Stomach smooth muscle (tissue), 2 donors: ENCODE results near the gene TNNC2.
"Not testable (repeated sequence)": the region's sequence is repeated elsewhere in the genome, so short reads cannot be mapped to it uniquely, and the experiment has no call there.

Source experiments
- H3K27ac ChIP-seq: one replicate; pipeline ENCODE4 v1.7.0; 2013; ENCODE audit warnings: mild to moderate bottlenecking, low read length, inconsistent platforms
- H3K27me3 ChIP-seq, 2 donors: one replicate each; pipeline ENCODE4 v1.7.0; 2013; ENCODE audit warnings: low read length in 2 of 2; ENCODE audit not compliant: insufficient read depth in 2 of 2, control insufficient read depth in 1 of 2
- H3K36me3 ChIP-seq, 2 donors: one replicate each; pipeline ENCODE4 v1.7.0; 2013; ENCODE audit warnings: low read length in 2 of 2; ENCODE audit not compliant: control insufficient read depth in 2 of 2, insufficient read depth in 2 of 2
- H3K4me1 ChIP-seq: one replicate; pipeline ENCODE4 v1.7.0; 2013; ENCODE audit warnings: low read length; ENCODE audit not compliant: control insufficient read depth, insufficient read depth
- H3K4me3 ChIP-seq, 2 donors: one replicate each; pipeline ENCODE4 v1.7.0; 2013; ENCODE audit warnings: low read length in 2 of 2
- H3K9ac ChIP-seq, 2 donors: one replicate each; pipeline ENCODE4 v1.7.0; 2013; ENCODE audit warnings: low read length in 2 of 2, mild to moderate bottlenecking in 1 of 2
- H3K9me3 ChIP-seq, 2 donors: one replicate each; pipeline ENCODE4 v1.7.0; 2013; ENCODE audit warnings: low read length in 2 of 2; ENCODE audit not compliant: control insufficient read depth in 2 of 2
- donor health status: healthy.
- donor health status: Pancreatic carcinoma.

Gene TNNC2

DNA sequence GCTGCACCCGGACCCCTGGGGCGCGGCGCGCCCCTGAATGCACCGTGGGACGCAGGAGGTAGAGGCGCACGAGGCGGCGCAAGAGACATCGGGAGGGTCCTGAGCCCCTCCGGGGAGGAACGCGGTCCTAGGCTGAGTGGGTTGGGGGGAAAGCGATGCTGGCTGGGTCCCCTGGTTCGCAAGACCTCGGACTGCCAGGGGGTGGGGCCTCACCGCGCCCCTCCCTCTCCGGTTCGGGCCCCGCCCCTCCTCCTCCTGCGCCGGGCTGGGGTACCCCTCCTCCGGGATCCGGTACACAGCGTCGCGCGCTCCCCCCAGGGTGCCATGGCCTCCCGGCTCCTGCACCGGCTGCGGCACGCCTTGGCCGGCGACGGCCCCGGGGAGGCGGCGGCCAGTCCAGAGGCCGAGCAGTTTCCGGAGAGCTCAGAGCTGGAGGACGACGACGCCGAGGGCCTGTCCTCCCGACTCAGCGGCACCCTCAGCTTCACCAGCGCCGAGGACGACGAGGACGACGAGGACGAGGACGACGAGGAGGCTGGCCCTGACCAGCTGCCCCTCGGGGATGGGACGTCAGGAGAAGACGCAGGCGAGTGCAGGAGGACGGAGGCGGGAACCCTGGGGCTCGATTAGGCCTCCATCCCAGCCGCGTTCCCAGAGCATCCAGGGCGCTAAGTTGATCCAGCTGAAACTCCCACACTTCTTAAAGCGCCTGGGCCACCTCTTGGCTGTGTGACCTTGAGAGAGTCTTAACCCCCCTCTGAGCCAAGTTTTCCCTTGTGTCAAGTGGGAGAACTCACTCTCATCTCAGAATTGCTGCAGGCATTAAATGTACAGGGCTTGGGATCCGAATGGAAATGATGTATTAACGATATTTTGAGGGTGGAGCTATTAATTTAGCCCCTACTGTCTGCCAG, 7.0 kb upstream of the TNNC2 start:
- H3K9ac ChIP-seq: peak overlapping the region; percentile 94 to 95
- H3K27ac ChIP-seq: peak overlapping the region; percentile 96
- no peaks in the 10 kb centered on the region for H3K27me3 ChIP-seq
- no peaks in the 10 kb centered on the region for H3K9me3 ChIP-seq
- peak overlapping the region; percentile 89 to 91 for H3K4me3 ChIP-seq
- peaks cover 45% of the 10 kb centered on the region for H3K4me1 ChIP-seq
- peaks cover 0 to 3% of the 10 kb centered on the region in 2 donors for H3K36me3 ChIP-seq

DNA sequence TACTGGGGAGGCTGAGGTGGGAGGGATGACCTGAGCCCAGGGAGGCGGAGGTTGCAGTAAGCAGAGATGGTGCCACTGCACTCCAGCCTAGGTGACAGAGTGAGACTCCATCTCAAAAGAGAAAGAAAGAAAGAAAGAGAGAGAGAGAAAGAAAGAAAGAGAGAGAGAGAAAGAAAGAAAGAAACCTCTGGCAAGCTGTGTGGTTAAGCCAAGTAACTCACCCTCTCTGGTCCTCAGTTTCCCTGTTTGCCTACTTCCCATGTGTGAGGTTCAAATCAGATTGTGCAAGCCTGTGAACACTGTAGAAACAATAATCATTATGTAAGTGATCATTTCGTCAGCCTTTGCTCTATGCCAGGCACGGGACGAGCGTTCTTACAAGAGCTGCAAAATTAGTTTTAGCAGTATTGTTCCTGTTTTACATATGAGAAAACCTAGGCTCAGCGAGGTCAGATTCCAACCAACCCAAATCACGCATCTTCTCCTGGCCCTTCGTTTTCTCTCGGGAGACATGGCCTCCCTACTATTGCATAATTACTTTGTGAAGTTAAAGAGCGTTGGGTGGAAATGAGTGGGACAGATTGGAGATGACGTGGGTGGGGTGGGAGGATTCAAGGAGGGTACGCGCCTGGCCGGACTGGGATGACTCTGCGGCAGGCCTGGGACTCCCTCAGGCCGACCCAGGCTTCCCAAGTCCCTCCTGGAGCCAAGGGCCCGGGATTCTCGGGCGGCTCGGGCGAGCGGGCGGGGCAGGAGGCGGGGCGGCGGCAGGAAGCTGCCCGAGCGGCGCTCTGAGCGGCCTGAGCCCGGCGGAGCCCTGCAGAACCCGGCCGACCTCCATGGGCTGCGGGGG, 6.1 kb upstream of the TNNC2 start, which contains the start of gene SNX21:
Gene SNX21 (plus strand): TSS at position 770 of the 853 bp plus-strand sequence. CDS start 121 bp downstream, outside the sequence.
- Histone ChIP-seq H3K27me3 (no peaks in the 10 kb centered on the region), H3K4me3 (peak within 1 kb of the TSS; percentile 89 to 91), H3K27ac (peak within 1 kb of the TSS; percentile 96), H3K36me3 (peaks cover 0 to 3% of the 10 kb centered on the region in 2 donors), H3K9me3 (no peaks in the 10 kb centered on the region), H3K9ac (peak within 1 kb of the TSS; percentile 94 to 95), H3K4me1 (peaks cover 50% of the 10 kb centered on the region)

DNA sequence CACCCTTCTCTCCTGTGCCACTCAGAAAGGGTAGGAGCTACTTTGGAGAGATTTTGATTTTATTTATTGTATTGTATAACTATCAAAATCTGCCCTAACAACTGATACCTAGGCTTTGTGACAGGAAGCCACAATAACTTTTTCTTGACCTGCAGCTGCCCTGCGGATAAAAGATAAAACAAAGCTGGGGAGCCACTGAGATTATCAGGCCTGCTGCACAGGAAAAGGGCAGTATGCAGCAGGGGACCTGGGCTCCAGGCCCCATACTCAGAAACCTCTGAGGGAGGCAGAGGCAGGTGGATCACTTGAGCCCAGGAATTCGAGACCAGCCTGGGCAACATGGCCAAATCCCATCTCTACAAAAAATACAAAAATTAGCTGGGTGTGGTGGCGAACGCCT, 5.5 kb upstream of the TNNC2 start:
- peaks cover 52% of the 10 kb centered on the region for H3K4me1 ChIP-seq

DNA sequence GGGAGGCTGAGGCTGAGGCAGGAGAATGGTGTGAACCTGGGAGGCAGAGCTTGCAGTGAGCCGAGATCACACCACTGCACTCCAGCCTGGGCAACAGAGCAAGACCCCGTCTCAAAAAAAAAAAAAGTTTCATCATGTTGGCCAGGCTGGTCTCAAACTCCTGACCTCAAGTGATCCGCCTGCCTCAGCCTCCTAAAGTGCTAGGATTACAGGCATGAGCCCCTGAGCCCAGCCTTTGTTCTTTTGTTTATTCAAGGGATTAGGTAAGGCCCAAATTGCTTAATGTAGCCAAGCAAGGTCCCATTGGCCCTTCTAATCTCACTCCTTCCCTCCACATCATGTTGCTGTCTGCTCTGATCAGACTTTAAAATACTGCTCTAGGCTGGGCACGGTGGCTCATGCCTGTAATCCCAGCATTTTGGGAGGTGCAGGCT, 2.6 kb upstream of the TNNC2 start:
- H3K4me1 ChIP-seq: peaks cover 49% of the 10 kb centered on the region
- not testable (repeated sequence) for H3K9me3 ChIP-seq, H3K4me3 ChIP-seq, H3K36me3 ChIP-seq, H3K27ac ChIP-seq, H3K27me3 ChIP-seq, H3K9ac ChIP-seq

More for the DNA sequence above, 5.5 kb upstream of the TNNC2 start:
- Histone ChIP-seq H3K9ac (peak overlapping the region; percentile 94 to 95), H3K27me3 (no peaks in the 10 kb centered on the region), H3K9me3 (no peaks in the 10 kb centered on the region), H3K36me3 (peaks cover 0 to 3% of the 10 kb centered on the region in 2 donors), H3K27ac (peak overlapping the region; percentile 96), H3K4me3 (peak overlapping the region; percentile 78 to 91)

DNA sequence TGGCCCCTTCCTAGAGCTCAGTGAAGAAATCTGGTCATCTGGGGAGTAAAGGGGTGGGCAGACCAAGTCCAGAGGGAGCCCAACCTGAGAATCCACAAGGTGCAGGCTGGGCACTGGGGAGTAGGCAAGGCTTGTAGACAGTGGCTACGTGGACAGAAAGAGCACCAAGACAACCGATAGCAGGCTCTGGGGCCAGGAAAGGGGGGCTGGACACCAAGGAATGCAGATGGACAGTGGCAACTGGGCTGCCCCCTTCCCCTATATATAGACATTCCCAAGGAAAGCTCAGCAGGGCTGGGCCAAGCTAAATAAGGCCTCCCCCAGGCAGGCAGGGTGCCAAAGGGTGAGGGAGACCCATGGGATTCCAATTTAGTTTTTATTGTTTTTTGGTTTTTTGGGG, 1.5 kb upstream of the TNNC2 start:
- Histone ChIP-seq H3K36me3 (no peaks in the 10 kb centered on the region), H3K9me3 (no peaks in the 10 kb centered on the region), H3K4me3 (no peak overlapping the region), H3K27ac (no peak overlapping the region), H3K27me3 (peaks cover 2 to 5% of the 10 kb centered on the region in 2 donors), H3K4me1 (peaks cover 45% of the 10 kb centered on the region), H3K9ac (no peak overlapping the region)

DNA sequence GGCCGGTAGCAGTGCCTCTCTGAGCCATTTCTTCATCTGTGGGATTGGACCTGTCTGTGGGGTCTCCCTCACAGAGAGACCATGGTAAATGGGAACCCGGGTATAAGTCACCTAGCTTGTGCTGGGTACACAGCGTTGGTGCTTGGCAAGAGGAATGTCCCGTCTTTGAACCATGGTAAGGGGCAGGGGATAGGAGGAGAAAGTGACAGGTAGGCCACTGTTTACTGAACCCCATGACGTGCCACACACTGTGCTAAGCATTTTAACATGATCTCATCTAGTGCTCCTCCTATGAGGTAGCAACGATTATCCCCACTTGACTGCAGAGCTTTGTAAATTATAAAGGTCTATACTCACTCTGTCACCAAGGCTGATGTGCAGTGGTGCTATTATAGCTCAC, 600 bp upstream of the TNNC2 start:
- Histone ChIP-seq H3K36me3 (no peaks in the 10 kb centered on the region), H3K4me1 (peaks cover 47% of the 10 kb centered on the region), H3K9me3 (no peaks in the 10 kb centered on the region), H3K4me3 (no peak overlapping the region), H3K9ac (no peak overlapping the region), H3K27ac (peak overlapping the region; percentile 24), H3K27me3 (peaks cover 6 to 10% of the 10 kb centered on the region in 2 donors)

DNA sequence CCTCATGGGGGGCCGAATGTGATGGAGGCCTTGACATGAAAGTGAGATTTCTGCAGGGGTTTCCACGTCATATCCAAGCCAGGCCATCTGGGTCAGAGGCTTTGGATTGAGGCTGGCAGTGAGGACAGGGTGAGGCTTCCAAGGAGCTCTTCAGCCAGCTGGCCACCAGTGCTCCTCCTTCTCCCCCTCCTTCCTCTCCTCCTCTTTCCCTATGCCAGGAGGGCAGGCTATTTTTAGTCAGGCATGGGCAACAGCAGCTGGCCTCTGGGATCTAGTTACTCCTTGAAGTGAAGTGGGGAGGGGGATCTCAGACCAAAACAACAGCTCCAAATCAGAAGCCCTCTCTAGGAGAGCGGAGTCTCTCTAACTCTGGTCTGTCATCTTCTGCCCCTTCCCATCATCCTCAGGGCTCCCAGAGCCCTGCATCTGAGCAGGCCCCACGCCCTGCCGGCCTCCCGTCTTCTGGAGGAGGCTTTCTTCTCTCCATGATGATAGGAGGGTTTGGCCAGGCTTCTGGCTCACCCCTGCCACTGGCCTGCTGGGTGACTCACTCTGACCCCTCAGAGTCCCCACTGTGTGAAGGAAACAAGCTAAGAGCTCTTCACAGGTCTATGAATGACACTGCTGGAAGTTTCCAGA, 612 bp downstream of the TNNC2 start:
- no peak overlapping the region for H3K4me3 ChIP-seq
- H3K27ac ChIP-seq: peak overlapping the region; percentile 55
- peak overlapping the region in 1 of 2 donors; percentile 29 for H3K9ac ChIP-seq

DNA sequence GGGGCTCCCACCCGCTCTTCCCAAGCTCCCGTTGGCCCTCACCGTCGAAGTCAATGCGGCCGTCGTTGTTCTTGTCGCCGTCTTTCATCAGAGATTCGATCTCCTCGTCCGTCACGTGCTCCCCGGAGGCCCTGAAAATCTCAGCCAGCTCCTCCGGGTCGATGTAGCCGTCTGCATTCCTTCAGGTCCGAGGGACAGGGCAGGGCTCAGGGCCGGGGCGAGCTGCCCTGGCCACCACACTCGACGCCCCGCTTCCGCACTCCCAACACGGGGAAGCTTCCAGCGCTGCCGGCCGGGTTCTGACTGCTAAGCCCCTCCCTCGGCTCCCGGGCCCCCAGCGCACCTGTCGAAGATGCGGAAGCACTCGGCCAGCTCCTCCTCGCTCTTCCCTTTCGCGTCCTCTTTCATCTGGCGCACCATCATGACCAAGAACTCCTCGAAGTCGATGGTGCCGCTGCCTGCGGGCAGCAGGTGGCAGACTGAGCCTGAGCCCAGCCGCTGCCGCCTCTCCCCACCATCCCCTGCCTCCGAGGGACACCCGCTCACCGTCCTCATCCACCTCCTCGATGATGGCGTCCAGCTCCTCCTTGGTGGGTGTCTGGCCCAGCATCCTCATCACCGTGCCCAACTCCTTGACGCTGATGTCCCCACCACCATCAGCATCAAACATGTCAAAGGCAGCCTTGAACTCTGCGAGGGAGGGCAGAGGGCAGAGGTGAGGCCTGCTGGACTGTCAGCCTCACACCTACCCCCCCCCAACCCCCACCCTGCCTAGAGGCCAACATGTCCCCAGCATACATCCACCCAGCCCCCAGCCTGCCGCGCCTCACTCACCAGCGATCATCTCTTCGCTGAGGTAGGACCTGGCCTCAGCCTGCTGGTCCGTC, 2.9 kb downstream of the TNNC2 start:
- Histone ChIP-seq H3K27ac (no peak overlapping the region), H3K4me1 (peaks cover 43% of the 10 kb centered on the region), H3K4me3 (peak overlapping the region; percentile 9 to 66), H3K9me3 (no peaks in the 10 kb centered on the region), H3K27me3 (peaks cover 6 to 11% of the 10 kb centered on the region in 2 donors), H3K36me3 (no peaks in the 10 kb centered on the region), H3K9ac (peak overlapping the region in 1 of 2 donors; percentile 9)

More for the DNA sequence above, 612 bp downstream of the TNNC2 start:
- Histone ChIP-seq H3K9me3 (no peaks in the 10 kb centered on the region), H3K4me1 (peaks cover 43% of the 10 kb centered on the region), H3K36me3 (no peaks in the 10 kb centered on the region), H3K27me3 (peaks cover 6 to 11% of the 10 kb centered on the region in 2 donors)

DNA sequence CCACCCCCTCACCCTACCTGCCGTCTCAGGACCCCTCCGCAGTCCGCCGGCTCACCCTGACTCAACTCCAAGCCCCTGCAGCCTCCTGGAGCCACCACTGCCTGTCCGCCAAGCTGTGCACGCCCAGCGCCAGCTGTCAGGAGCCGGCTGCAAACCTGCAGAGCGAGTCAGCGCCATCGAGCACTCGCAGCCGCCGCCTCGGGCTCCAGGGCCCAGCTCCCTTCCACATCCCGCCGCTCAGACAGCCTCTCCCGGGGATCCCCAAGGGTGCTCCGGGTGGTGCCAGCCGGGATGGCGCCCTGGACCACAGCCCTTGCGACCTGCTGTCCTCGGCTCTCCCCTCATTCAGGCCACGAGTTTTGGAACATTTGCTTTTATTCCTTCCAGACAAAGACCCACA, 4.3 kb downstream of the TNNC2 start:
- Histone ChIP-seq H3K36me3 (no peaks in the 10 kb centered on the region), H3K9ac (peak overlapping the region in 1 of 2 donors; percentile 21), H3K4me1 (peaks cover 38% of the 10 kb centered on the region), H3K9me3 (no peaks in the 10 kb centered on the region), H3K27ac (no peak overlapping the region), H3K27me3 (peaks cover 6 to 11% of the 10 kb centered on the region in 2 donors), H3K4me3 (peak overlapping the region in 1 of 2 donors; percentile 64)
